A673 (cell line): Measurements from ENCODE around the gene ASB6.

ENCODE experiments used
- EZH2 ChIP-seq: fragments of 200-600 bp; sonication (generic); IDR thresholded peaks from 2 replicates; pipeline ENCODE4 v1.6.1; 2017; ENCODE audit warnings: borderline replicate concordance, low read depth, mild to moderate bottlenecking, mixed read lengths, antibody characterized with exemption, low read length; ENCODE audit not compliant: poor library complexity, severe bottlenecking
- TF ChIP-seq, protein P1 (sequence below): fragments of 300-800, 200-600 bp; sonication (generic); conservative IDR thresholded peaks from 2 replicates; pipeline ENCODE4 v1.5.1; 2017; ENCODE audit warnings: low read depth, mild to moderate bottlenecking, antibody characterized with exemption, low read length, moderate library complexity, mixed read lengths

DNA sequence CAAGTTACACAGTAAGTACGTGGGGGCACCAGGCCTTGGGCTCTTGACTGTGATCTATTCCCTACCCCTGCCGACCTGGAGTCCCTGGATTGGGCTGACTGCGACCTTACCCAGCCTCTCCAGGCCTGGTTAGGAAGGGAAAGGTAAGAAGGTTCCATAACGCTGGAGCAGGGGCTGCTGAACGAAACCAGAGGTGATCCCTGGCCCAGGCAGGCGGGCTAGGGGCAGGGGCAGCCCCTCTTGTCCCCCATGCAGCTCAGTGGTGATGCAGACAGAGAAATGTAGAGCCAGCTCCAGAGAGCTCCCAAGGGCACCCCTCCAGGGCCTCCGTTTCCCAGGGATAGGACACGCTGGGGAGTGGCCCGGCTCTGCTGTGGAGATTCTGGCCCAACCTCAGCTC, 37.6 kb upstream of the ASB6 start:
- TF ChIP-seq, protein P1, sequence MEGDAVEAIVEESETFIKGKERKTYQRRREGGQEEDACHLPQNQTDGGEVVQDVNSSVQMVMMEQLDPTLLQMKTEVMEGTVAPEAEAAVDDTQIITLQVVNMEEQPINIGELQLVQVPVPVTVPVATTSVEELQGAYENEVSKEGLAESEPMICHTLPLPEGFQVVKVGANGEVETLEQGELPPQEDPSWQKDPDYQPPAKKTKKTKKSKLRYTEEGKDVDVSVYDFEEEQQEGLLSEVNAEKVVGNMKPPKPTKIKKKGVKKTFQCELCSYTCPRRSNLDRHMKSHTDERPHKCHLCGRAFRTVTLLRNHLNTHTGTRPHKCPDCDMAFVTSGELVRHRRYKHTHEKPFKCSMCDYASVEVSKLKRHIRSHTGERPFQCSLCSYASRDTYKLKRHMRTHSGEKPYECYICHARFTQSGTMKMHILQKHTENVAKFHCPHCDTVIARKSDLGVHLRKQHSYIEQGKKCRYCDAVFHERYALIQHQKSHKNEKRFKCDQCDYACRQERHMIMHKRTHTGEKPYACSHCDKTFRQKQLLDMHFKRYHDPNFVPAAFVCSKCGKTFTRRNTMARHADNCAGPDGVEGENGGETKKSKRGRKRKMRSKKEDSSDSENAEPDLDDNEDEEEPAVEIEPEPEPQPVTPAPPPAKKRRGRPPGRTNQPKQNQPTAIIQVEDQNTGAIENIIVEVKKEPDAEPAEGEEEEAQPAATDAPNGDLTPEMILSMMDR = no peak
- TF ChIP-seq EZH2 = no peak
